ENCODE results near the gene NTNG1.

Gene NTNG1

DNA sequence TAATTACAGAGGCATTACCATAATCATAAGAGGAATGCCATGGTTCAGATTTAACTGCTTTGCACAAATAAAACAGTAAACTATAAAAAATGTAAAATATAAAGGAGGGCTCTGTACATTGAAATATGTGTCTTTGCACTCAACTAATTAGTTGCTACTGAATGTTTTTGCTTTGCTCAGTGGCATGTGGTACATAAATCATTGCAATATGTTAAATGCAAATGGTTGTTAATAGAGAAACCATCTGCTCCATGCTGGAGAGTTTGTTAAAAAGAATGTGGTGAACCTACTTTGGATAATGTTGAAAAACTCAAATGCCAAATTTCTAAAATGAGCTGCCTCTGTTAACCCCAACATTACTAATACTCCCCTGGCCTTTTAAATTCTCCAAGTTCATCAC lies 201.5 kb downstream of the NTNG1 start:
- DNase-seq (ENCODE audit: low read depth): no peak

DNA sequence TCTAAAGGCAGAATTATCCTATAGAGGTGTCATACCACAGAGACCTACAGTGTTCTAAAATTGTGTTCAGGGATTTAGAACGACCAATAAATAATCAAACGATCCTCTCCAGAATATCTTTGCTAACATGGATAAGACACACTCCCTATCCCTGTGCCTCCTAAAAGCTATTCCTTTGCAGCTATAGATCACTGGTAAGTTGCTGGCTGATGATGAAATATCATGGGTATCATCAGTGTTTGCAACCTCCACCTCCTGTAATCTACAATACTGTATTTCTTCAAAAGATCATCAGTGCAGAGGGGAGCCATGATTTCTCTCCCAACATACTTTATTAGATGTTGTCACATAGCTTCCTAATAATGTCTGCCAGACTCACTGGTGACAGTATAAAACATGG lies 201.9 kb downstream of the NTNG1 start:
- DNase-seq (ENCODE audit: low read depth): no peak

DNA sequence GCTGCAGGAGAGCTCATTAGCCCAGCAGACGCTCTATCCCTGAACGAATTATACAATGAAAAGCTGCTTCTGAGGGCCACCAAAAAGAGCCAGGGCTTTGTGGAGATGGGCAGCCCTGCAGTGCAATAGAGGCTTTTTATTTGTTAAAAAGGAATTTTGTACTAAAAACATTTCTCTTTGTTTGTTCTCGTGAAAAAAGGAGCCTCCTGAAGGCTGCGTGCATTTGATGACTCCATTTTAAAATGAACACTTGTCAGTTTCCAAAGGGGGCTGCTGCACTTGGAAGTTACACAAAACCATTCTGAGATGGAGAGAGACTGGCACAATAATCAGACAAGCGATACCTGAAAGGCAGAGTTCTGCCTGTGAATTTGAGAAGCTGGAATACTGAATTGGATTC lies 202.8 kb downstream of the NTNG1 start:
- DNase-seq (ENCODE audit: low read depth): no peak

DNA sequence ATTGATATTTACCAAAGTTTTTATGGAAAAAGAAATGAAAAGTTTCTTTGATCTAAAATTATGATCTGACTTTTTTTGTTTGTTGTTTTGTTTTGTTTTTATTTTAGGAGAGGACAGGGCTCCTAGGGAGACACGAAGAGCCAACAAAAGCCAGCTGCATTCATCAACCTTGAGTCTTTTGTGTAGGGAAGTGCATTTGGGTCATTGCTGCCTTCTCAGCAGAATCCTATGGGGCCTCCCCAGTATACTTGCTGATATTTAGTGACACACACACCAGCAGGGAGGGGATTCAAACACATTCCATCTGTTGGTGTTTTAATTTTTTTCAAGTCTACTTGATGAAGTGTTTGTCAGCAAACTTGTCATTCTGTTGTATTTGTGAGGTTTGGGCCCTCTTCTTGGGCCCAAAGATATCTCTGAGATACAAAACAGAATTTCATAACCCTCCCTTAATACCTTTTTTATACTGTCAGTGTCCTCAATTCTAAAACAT lies 203.5 kb downstream of the NTNG1 start:
- DNase-seq (ENCODE audit: low read depth): no peak

DNA sequence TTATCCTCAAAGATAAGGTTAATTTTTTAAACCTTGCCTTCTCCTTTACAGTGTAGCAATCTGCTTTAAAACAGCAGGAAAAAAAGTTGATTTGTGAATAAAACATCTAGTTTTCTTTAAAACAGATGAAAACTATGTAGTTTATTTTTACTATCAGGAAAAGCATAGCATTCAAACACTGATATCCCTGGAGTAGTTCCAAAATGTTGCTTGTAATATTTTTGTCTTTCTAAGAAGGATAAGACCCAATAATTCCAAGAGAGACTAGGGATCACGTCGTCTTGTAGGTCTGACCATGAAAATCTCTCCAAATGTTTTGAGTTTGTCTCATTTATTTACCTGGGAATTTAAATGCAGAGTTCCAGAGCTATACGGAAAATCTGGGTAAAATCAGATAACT lies 204.0 kb downstream of the NTNG1 start:
- no peak for DNase-seq (ENCODE audit: low read depth)

DNA sequence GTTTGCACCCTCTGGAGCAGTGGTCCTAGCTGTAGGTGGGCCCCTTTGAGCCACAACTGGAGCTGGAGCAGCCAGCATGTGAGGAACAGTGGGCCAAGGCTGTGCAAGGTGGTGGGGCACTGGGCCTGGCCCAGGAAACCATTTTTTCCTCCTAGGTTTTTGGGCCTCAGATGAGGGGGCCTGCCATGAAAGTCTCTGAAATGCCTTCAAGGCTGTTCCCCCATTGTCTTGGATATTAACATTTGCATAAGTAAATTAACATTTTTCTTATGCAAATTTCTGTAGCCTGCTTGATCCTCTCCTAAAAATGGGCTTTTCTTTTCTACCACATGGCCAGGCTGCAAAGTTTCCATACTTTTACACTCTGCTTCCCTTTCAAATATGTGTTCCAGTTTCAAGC lies 212.0 kb downstream of the NTNG1 start:
- no peak for DNase-seq (ENCODE audit: low read depth)

DNA sequence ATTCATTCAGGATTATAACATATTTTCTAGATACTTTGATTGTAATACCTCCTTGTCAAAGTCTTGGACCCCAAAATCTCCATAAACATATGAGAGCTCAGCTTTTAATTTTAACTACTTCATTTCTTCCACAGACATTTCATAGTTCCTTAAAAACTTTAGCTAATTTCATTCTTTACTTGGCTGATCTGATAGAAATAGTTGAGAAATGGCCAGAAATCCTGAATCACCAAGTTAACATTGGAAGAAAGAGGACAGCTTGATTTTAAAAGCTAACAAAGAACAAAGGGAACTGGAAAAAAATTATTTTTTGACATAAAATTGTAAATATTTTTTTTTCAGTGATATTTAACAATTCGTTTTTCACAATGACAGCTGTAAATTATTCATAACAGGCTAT lies 216.5 kb downstream of the NTNG1 start:
- DNase-seq (ENCODE audit: low read depth): no peak

DNA sequence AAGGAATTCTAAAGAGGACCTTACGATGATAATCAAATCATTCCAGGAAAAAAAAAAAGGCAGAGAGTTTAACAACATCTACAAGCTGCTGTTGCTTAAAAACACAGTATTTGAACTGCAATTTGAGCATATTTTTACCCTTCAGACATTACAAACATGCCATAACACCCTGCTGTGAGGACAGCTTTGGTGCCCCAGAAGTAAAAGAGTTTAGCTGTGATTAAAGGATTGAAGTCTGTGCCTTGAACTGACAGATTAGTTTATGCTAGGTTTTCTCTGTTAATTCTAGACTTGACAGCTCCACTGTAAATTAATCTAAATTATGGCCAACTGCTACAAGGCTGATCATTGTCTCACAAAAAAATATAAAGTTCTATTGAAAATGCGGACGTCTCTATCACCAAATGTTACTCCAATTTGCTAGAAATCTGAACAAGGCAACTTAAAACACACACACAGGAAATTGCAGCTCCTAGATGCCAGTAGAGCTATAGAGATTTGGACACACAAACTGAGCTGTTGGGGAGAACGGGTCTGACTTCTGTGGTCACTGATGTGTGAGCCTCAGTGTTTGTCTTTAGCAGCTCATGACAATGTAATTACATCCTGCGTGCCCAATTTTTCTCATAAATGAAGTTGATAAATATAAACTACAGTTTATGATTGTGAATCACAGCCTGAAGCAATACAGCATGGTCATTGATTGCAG lies 217.9 kb downstream of the NTNG1 start:
- DNase-seq (ENCODE audit: low read depth): no peak

DNA sequence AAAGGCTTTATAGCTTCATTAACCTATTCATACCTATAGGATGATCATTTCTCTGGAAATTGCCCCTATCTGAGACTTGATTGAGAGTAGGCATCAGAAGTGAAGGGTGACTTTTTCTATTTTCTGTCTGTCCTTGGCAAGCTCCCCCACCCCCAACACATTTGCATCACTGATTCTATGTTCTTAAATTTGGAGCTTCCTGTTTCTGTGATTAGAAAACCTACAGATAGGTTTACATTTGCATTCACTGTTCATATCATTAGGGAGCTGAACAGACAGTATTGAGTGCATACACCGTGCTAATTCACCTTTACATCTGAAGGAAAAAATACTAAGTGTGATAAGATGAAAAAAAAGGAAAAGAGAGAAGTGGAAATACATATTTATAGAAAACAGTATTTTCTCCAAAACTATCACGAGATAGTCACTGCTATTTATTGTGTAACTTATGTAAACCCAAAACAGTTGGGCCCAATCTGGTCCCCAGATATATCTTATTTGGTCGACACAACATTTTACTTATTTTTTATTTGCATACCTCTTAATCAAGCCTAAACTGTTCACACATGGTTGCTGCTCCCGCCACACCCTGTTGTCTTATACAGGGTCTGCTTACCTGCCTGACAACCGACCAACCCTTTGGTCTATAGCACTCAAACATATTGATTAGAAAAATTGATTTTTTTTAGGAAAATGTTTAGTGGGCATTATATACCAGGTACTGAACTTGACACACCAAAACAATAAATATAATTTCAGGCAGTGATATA lies 218.8 kb downstream of the NTNG1 start:
- no peak for DNase-seq (ENCODE audit: low read depth)

DNA sequence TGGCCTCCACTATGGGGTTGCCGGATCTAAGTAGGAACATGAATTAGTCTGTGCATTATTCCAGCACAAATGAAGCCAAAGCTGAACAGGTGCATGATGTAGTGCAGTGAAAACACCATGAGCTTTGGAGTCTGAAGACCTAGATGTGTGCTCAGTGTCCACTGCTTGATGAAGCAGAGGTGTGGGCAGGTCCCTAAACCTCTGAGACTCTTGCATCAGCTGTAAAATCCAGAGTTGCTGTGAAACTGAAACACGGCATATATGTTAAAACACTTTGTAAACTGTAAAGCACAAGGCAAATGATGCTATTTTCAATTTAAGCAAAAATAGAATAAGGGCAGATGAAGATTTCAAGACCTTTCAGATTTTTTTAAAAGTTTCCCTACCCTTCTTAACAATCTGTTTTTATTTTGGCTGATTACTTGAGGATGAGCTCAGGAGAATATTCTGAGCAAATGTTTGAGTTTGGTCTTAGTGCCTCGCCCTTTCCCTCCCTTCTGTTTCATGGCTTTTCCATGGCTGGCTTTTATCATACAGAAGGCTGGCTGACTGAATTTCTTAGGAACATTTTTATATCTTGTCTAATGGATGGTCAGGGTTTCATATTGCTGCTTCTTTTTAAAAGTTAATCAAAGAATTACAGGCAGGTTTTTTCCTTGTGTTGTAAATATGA lies 221.8 kb downstream of the NTNG1 start:
- no peak for DNase-seq (ENCODE audit: low read depth)

DNA sequence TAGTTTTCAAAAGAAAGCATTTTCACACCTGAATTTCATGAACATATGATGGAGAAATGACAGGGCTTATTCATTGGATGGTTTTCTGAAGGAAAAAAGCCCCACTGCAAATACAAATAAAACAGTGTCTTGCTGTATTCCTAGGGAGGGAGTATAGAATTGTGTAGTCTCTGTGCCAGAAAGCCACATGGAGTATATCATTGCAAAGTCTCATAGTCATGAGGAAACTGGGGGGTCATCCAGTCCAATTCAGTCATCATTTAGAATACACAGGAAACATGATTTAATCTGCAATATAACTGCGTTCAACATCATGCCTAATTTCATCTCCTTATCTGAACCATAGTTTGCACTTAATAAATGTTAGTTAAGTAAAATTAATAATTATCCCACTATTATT lies 222.3 kb downstream of the NTNG1 start:
- no peak for DNase-seq (ENCODE audit: low read depth)

DNA sequence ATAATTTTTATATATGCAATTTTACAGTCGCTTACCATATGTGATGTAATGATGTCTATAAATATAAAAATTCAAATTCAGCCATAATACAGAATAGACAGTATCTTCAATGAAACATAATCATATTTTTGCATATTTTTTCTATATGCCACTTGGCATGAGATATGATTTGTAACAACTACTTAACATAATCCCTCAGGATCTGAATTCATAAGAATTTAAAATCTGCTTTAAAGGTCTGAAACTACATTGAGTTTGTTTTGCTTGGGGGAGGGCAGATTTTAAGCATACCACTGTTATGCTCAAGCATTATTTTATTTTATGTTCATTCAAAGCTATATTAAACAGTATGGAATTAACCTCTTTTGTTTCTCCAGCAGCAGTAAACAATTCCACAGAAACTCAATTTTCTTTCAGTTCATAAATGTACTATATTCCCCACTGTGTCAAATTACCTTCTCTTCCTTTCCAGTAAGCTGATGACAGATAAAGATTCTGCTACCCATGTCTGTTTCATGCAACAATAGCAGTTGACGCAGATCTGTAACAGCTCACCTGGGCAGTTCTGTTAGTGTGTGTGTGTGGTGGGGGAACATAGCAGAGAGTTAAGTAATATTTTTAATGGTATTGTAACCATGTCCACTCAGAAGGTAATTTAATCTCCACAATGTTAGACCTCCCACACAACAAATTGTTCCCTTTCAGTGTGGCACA lies 224.8 kb downstream of the NTNG1 start:
- DNase-seq (ENCODE audit: low read depth): no peak

DNA sequence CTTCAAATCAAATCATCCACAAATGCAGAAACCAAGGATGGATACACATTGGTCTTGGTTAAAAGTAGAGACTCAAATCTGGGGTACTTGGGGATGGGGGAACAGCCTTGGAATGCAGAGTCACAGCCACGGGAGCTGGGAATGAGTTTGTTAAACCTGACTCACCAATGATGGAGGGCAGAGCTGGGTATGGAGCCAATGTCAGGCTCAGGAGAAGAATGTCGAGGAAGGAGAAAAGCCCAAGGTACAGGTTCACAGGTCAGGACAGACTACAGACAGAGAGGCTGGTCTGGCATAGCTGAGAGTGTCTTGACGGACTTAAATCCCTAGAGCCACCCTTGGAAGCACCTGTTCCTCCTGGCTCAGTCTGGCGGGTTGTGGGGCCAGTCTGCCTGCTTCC lies 237.6 kb downstream of the NTNG1 start:
- no peak for DNase-seq (ENCODE audit: low read depth)

DNA sequence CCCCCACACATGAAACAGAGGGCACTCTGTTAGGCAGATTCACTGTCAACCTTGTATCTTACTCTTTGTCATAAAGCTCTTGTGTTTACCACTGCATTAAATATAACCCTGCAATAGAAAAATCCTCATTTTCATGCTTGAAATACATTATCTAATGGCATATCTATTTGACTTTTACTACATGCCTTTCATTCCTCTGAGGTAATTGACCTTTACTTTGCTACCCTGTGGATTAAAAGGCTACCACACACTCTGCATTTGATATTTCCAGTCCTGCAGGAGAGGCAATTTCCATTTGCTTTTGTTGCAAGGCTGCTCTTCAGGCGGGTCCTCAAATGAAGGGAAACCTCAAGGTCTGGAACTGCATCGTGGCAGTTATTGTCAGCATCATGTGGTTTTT lies 238.0 kb downstream of the NTNG1 start:
- no peak for DNase-seq (ENCODE audit: low read depth)

DNA sequence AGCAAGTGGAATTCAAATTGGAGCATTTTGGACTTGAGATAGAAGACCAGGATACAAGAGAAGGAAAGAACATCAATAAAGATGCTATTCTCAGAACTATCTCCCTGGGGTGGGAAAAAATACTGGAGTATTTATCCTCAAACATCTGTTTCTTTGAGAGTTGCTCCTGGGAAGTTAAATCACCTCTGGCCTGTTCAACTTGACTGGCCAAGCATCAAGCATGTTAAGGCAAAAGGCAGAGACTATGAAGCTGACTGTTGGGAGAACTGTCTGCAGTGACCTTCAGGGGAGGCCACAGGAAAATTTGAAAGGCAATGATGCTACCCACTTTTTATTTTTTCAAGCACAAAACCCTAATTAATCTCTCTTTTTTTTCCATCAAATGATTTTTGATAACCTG lies 239.0 kb downstream of the NTNG1 start:
- DNase-seq (ENCODE audit: low read depth): no peak

DNA sequence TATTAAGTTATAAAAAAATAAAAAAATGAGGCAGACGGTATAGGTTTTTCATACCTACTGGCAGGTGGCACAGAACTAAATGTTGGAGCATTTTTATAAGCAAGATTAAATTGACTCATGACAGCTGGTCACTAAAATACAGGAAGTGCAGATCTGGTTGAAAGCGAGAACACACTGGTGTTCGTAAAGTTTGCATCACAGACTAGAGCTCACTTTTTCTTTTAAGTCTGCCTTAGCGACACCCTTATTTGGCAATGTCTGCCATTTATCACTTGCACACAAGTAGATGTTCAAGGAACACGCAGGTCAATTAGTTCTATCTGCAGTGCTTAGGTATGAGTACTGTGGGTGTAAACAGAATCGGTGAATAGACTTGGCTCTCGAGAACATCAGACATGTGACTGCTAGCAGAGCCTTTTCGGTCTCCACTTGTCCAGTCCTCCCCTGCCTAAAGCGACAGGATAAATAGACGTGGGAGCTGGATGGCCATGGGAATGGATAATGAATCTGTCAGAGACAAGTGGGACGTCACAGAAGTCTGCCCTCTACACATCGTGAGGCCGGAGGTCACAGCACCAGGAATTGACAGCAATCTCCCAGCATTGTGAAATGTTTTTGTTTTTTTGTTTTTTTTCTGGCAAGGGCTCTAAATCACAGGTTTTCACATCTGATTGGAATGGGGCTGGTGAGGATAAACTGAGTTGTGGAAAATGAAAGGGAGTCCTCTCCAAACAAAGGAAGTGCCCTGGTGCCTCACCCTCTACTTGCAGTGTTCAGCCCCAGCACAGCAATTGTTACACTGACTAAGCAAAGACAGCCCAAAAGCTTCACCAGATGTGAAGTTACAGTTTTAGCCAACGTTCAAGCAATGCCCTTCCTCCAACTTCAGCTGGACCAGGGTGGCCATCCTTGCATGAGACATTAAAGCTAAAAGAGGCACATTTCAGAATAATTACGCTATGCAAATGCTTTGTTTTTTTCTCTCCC lies 248.9 kb downstream of the NTNG1 start:
- DNase-seq (ENCODE audit: low read depth): no peak

DNA sequence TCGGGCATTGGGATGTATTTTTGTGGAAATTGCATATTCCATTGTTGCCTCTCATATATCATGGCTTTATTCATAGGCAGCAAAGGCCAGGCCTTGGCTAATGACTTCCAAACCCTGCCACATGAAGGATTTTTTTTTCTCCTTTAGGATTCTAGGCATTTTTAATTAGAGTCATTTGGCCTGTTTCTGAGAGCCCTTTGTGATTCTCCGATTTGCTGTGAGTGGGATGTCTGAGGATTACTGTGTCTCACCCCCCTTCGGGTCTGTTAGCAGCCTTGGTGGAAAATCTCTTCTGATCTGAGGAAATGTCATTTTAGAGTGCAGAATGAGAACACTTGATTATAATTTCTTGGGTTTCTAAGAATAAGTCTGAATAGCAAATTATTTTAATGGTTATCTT lies 253.5 kb downstream of the NTNG1 start:
- no peak for DNase-seq (ENCODE audit: low read depth)

DNA sequence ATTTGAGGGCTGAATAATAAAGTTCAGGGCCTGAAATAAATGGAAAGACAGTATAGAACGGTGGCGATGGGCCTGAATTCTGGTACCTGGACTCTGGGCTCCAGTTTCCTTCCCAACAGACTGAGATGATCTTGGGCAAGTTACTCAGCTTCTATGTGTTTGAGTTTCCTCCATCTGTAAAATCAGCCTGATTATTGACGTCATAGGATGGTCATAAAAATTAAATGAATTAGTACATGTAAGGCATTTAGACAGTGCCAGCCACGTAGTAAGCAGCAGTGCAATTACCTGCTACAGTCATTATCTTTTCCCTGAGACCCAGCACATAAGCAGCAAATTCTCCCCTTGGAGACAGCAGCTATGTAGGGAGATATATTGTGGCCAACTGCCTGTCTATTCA lies 260.9 kb downstream of the NTNG1 start:
- no peak for DNase-seq (ENCODE audit: low read depth)

DNA sequence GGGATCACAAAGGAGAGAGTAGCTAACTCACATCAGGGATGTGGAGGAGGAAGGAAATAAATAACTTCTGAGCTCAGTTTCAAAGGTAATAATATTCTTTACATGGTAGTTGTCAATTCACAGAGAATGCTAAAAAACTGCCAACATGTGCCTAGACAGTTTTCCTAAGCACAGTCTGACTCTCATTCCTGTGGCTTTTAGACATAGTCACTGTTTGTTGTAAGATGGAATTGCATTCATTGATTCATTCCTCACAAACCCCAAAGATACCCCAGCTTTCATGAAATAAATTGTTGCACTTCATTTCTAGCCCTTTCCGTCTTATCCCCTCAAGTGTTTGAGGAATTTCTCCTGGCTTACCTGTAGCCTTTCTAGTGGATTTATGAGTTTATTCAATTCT lies 263.9 kb downstream of the NTNG1 start:
- DNase-seq (ENCODE audit: low read depth): no peak

DNA sequence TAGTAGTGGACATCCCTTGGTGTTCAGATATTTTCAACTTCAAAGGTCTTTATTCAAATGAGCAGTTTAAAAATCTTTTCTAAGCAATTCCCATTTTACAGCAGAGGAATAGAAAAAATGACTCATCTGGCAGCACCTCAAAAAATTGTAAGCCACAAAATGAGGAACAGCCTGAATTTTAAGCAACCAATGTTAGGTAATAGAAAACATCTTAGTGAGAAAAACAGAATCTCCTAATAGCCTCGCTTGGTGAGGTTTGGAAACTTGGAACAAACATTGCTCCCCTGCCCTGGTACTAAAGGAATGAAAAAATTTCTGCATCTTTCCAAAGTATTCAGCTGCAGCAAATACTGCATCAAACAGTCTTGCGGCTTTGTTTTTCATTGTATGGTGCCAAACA lies 264.4 kb downstream of the NTNG1 start:
- DNase-seq (ENCODE audit: low read depth): no peak

DNA sequence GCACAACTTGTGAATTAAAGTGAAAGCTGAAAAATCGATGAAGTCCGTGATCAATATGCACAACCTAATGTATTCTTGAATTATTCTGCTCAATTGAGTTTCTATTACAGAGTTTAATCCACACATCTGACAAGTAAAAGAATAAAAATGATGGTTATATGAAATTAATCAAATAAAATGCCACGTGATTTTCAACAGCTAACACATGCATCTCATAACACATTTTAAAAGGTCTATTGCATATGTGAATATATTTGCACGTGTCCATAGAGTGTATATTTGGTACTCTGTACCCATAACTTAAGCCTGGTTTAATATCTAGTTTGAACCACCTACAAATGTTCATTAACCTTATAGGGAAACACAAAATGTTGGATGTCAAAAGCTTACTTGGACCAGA lies 266.2 kb downstream of the NTNG1 start:
- no peak for DNase-seq (ENCODE audit: low read depth)
